ENCODE results near the gene LTBP4. TPM values are rescaled to one million over a fixed set of nuclear protein-coding genes. Genes with fewer than 3 reads are reported as not detected.
"Not testable (repeated sequence)": the region's sequence is repeated elsewhere in the genome, so short reads cannot be mapped to it uniquely, and the experiment has no call there.

LTBP4 gene
- total RNA-seq, 2 experiments from 2014 or later: 42.8 to 75.9 TPM

DNA sequence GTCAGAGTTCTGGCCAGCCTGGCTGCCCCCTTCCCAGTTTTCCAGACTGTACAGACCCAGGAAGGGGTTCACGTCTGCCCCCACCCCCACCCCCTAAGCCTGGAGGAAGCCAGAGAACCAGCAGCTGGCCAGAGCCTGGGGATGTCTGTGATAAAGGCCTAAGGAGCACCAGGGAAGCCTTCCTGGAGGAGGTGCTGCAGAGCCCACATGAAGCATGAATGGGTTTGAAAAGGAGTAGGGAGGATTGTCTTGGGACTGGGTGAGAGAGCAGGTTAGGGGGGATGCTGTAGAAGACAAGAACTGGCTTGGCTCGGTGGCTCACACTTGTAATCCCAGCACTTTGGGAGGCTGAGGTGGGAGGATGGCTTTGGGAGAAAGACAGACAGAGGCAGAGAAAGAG is 18.7 kb upstream of the LTBP4 start:
- H3K4me3 Mint-ChIP-seq: no peak overlapping the region
- no peak for DNase-seq
- no peak for ATAC-seq
- no peaks in the 10 kb centered on the region for H3K9me3 Mint-ChIP-seq (ENCODE audit: low read depth)
- CTCF ChIA-PET: interaction anchor here (1.2 kb wide), 2 partner anchors 8 to 52 kb away, joined by 3 to 4 read pairs; no protein-coding TSS in a partner anchor
- H3K4me1 Mint-ChIP-seq: peaks cover 24% of the 10 kb centered on the region
- no peaks in the 10 kb centered on the region for H3K27me3 Mint-ChIP-seq
- no peak overlapping the region for H3K27ac Mint-ChIP-seq
- H3K36me3 Mint-ChIP-seq: peaks cover 45% of the 10 kb centered on the region

DNA sequence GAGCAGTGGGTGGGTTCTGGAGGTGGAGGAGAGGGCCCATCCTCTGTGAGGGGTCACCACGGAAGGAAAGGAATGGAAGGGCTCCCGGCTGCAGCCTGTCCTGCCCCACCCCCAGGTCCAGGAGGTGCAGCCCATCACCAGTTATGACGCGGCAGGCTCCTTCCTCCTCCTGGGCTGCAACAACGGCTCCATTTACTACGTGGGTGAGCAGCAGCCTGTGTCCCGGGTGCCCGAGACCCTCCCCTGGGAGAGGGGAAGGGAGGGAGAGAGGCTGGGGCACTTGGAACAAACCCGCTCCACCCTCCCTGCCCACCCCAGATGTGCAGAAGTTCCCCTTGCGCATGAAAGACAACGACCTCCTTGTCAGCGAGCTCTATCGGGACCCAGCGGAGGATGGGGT is 17.9 kb upstream of the LTBP4 start:
- ATAC-seq (no peak), DNase-seq (no peak)
- CTCF ChIA-PET: no interaction called here
- Mint-ChIP-seq H3K36me3 (peaks cover 45% of the 10 kb centered on the region), H3K4me1 (peaks cover 16% of the 10 kb centered on the region), H3K4me3 (no peak overlapping the region), H3K9me3 (ENCODE audit: low read depth) (no peaks in the 10 kb centered on the region), H3K27ac (no peak overlapping the region), H3K27me3 (no peaks in the 10 kb centered on the region)

DNA sequence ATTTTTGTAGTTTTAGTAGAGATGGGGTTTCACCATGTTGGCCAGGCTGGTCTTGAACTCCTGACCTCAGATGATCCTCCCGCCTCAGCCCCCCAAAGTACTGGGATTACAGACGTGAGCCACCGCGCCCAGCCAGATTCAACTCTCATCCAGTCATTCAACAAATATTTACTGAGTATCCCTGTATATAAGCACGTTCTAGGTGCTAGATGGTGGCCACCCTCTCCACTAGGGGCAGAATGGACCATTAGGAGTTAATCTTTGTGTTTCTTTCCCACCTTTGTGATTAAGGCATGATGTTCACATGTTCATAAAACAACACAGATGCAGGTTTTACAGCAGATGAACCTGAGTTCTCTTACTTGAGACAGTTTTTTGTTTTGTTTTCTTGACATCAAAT is 17.2 kb upstream of the LTBP4 start:
- CTCF ChIA-PET: interaction anchor here (1.0 kb wide), 1 partner anchor 17 kb away, joined by 3 read pairs; the partner anchor contains the start of gene LTBP4
- Mint-ChIP-seq H3K9me3 (ENCODE audit: low read depth) (no peaks in the 10 kb centered on the region), H3K4me3 (no peak overlapping the region), H3K36me3 (peaks cover 40% of the 10 kb centered on the region), H3K4me1 (peaks cover 11% of the 10 kb centered on the region), H3K27ac (no peak overlapping the region), H3K27me3 (no peaks in the 10 kb centered on the region)
- ATAC-seq (no peak), DNase-seq (no peak)

DNA sequence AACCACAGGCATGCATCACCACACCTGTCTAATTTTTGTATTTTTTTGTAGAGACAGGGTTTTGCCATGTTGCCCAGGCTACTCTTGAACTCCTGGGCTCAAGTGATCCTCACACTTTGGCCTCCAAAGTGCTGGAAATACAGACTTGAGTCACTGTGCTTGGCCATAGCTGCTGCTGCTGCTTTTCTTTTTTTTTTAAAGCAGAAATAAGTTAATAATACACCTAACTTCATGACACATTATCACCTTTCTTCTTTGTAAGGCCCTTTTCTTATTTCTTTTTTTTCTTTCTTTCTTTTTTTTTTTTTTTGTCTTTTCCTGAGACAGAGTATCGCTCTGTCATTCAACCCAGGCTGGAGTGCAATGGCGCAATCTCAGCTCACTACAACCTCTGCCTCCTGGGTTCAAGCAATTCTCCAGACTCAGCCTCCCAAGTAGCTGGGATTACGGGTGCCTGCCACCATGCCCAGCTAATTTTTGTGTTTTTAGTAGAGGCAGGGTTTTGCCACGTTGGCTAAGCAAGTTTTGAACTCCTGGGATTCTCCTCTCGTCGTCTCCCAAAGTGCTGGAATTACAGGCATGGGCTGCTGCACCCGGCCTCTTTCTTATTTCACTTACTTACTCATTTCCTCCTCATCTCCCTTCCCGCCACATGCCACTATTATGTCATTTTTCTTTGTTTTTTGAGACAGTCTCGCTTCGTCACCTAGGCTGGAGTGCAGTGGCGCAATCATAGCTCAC is 15.8 kb upstream of the LTBP4 start:
- Mint-ChIP-seq H3K27ac (peak overlapping the region; percentile 47), H3K4me3 (no peak overlapping the region), H3K36me3 (peaks cover 40% of the 10 kb centered on the region), H3K27me3 (no peaks in the 10 kb centered on the region), H3K9me3 (ENCODE audit: low read depth) (no peaks in the 10 kb centered on the region), H3K4me1 (peaks cover 11% of the 10 kb centered on the region)
- CTCF ChIA-PET: no interaction called here
- DNase-seq: no peak
- no peak for ATAC-seq

DNA sequence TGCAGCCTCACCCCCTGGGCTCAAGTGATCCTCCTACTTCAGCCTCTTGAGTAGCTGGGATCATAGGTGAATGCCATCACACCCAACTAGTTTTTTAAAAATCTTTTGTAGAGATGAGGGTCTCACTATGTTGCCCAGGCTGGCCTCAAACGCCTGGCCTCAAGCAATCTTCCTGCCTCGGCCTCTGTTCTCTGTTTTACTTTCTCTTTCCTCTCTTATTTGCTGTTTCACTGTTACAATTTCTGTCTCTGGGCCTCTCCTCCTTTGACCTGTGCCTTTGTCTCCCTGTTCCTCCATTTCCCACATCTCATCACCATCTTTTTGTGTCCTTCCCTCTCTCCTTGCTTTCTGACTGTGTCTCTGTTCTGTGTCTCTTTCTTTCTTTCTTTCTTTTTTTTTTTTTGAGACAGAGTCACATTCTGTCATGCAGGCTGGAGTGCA is 15.2 kb upstream of the LTBP4 start:
- ATAC-seq: no peak
- H3K36me3 Mint-ChIP-seq: peaks cover 34% of the 10 kb centered on the region
- CTCF ChIA-PET: no interaction called here
- H3K27ac Mint-ChIP-seq: peak overlapping the region; percentile 47
- H3K4me1 Mint-ChIP-seq: peaks cover 11% of the 10 kb centered on the region
- no peaks in the 10 kb centered on the region for H3K9me3 Mint-ChIP-seq (ENCODE audit: low read depth)
- H3K27me3 Mint-ChIP-seq: no peaks in the 10 kb centered on the region
- H3K4me3 Mint-ChIP-seq: no peak overlapping the region
- no peak for DNase-seq

DNA sequence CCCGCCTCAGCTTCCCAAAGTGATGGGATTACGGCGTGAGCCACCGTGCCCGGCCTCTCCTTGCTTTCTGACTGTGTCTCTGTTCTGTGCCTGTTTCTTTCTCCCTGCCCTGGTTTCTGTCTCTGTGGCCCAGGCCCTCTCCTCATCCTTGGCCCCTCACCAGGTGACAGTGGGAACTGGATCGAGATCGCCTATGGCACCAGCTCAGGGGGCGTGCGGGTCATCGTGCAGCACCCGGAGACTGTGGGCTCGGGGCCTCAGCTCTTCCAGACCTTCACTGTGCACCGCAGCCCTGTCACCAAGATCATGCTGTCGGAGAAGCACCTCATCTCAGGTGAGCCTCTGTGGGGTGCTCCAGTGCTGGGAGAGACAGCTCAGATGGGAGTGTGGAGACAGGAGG is 14.6 kb upstream of the LTBP4 start:
- peaks cover 33% of the 10 kb centered on the region for H3K36me3 Mint-ChIP-seq
- H3K4me3 Mint-ChIP-seq: no peak overlapping the region
- no peaks in the 10 kb centered on the region for H3K27me3 Mint-ChIP-seq
- ATAC-seq (no peak), DNase-seq (no peak)
- H3K4me1 Mint-ChIP-seq: peaks cover 11% of the 10 kb centered on the region
- CTCF ChIA-PET: interaction anchor here (1.6 kb wide), 1 partner anchor 16 kb away, joined by 3 read pairs; no protein-coding TSS in a partner anchor
- H3K9me3 Mint-ChIP-seq (ENCODE audit: low read depth): no peaks in the 10 kb centered on the region
- no peak overlapping the region for H3K27ac Mint-ChIP-seq

DNA sequence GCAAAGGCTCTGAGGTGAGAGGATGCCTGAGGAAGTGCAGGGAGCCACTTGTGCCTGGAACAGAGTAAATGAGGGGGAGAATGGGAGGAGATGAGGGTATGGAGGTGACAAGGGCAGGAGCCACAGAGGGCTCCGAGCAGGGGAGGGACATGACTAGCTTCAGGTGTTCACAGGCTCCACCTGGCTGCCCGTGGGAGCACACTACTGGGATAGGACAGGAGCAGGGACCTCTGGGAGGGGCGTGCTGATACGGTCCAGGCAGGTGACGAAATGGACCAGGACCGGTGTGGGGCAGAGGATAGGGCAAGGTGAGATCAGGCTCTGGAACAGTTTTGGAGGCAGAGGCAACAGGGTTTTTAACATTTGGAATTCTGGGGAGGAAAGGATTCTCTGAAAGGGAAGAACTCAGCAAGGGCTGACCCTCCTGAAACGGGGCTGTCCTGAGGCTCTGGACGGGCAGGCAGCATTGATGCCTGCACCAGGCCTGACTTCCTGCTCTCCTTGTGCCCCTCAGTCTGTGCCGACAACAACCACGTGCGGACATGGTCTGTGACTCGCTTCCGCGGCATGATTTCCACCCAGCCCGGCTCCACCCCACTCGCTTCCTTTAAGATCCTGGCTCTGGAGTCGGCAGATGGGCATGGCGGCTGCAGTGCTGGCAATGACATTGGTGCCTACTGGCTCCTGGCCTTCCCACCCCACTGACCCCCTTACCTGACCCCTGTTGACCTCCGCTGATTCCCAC is 12.9 kb upstream of the LTBP4 start:
- peaks cover 11% of the 10 kb centered on the region for H3K4me1 Mint-ChIP-seq
- no peak for DNase-seq
- no peaks in the 10 kb centered on the region for H3K9me3 Mint-ChIP-seq (ENCODE audit: low read depth)
- CTCF ChIA-PET: interaction anchor here (1.4 to 1.6 kb wide), 2 partner anchors 15 to 39 kb away, joined by 3 read pairs; no protein-coding TSS in a partner anchor
- no peak for ATAC-seq
- H3K27ac Mint-ChIP-seq: no peak overlapping the region
- peaks cover 30% of the 10 kb centered on the region for H3K36me3 Mint-ChIP-seq
- H3K4me3 Mint-ChIP-seq: no peak overlapping the region
- H3K27me3 Mint-ChIP-seq: no peaks in the 10 kb centered on the region

DNA sequence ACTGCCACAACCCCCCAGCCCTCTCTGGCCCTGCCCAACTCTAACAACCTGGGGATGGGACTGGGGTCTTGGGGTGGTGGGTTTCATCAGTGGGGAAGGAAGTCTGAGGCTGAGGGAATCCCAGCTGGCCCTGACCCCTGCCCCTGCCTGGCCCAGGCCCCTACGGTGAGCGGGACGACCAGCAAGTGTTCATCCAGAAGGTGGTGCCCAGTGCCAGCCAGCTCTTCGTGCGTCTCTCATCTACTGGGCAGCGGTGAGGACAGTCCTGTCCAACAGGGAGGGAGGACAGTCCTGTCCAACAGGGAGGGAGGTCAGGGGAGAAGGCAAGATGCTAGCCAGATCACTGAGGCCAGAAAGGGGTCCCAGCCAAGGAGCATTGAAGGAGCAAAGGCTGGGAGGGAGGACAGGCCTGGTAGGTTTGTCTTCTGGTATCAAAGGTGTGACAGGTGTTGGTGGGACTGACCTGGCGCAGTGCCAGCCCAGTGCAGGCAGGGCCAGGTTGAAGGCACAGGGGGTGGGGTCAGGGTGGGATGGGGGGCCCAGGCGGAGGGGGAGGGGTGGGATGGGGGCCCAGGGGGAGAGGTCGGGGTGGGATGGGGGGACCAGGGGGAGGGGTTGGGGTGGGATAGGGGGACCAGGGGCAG is 12.1 kb upstream of the LTBP4 start:
- ATAC-seq (no peak), DNase-seq (no peak)
- H3K36me3 Mint-ChIP-seq: peaks cover 26% of the 10 kb centered on the region
- H3K9me3 Mint-ChIP-seq (ENCODE audit: low read depth): no peaks in the 10 kb centered on the region
- H3K27me3 Mint-ChIP-seq: no peaks in the 10 kb centered on the region
- H3K27ac Mint-ChIP-seq: no peak overlapping the region
- peaks cover 12% of the 10 kb centered on the region for H3K4me1 Mint-ChIP-seq
- CTCF ChIA-PET: interaction anchor here (1.1 kb wide), 1 partner anchor 46 kb away, joined by 3 read pairs; no protein-coding TSS in a partner anchor
- H3K4me3 Mint-ChIP-seq: no peak overlapping the region

DNA sequence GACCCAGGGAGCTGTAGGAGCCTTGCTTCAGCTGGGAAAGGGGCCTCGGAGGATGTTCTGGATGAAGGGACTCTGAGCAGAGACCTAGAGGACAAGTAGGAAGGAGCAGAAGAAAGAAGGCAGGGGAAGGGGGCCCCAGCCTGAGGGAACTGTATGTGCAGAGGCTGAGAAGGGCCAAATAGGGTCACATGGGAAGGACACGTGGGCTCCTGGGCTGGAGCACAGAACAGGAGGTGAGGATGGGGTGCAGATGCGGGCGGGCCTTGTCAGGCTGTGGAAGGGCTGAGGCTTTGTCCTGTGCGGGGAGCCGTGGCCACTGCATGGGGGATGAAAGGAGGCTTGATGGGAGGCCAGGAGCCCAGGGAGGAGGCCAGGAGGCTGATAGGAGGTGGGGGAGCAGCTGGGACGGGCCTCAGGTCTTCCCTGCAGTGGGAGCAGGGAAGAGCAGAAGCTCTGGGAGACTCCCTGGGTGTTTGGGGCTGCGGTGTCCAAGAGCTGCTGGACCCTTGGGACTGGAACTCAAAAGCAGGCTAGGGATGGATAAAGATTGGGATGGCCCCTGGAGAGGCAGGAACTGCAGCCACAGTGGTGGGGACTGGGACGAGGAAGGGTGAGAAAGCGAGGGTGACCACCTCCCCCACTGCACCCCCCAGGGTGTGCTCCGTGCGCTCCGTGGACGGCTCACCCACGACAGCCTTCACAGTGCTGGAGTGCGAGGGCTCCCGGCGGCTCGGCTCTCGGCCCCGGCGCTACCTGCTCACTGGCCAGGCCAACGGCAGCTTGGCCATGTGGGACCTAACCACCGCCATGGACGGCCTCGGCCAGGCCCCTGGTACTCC is 11.4 kb upstream of the LTBP4 start:
- no peak overlapping the region for H3K4me3 Mint-ChIP-seq
- H3K27ac Mint-ChIP-seq: no peak overlapping the region
- ATAC-seq (no peak), DNase-seq (no peak)
- H3K9me3 Mint-ChIP-seq (ENCODE audit: low read depth): no peaks in the 10 kb centered on the region
- H3K27me3 Mint-ChIP-seq: no peaks in the 10 kb centered on the region
- H3K4me1 Mint-ChIP-seq: peaks cover 20% of the 10 kb centered on the region
- H3K36me3 Mint-ChIP-seq: peaks cover 20% of the 10 kb centered on the region
- CTCF ChIA-PET: interaction anchor here (1.1 kb wide), 1 partner anchor 45 kb away, joined by 3 read pairs; no protein-coding TSS in a partner anchor

DNA sequence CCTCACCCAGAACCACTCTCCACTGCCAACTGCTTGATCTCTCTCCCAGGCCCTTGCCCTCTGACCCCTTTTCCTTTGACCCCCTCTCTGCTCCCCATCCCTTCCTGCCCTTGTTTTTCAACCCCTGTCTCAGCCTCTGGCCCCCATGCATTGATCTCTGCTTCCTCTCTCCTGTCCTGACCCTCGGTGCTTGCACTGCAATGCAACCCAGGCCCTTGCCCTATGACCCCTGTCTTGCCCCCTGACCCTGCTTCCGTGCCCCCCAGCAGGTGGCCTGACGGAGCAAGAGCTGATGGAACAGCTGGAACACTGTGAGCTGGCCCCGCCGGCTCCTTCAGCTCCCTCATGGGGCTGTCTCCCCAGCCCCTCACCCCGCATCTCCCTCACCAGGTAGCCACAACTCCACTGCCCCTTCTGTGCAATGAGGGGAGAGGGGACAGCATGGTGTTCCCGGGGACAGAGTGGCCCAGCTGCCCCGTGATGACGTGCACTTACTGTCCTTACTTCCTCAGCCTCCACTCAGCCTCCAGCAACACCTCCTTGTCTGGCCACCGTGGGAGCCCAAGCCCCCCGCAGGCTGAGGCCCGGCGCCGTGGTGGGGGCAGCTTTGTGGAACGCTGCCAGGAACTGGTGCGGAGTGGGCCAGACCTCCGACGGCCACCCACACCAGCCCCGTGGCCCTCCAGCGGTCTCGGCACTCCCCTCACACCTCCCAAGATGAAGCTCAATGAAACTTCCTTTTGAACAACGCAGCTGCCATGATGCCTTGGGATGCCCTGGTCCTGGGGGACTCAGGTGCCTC is 10.5 kb upstream of the LTBP4 start:
- CTCF ChIA-PET: interaction anchor here (1.1 to 2.0 kb wide), 3 partner anchors 8 to 44 kb away, joined by 3 to 6 read pairs (median 3); no protein-coding TSS in a partner anchor
- Mint-ChIP-seq H3K4me1 (peaks cover 24% of the 10 kb centered on the region), H3K9me3 (ENCODE audit: low read depth) (no peaks in the 10 kb centered on the region), H3K36me3 (peaks cover 19% of the 10 kb centered on the region), H3K27ac (no peak overlapping the region), H3K27me3 (no peaks in the 10 kb centered on the region), H3K4me3 (no peak overlapping the region)
- no peak for ATAC-seq
- DNase-seq: no peak

DNA sequence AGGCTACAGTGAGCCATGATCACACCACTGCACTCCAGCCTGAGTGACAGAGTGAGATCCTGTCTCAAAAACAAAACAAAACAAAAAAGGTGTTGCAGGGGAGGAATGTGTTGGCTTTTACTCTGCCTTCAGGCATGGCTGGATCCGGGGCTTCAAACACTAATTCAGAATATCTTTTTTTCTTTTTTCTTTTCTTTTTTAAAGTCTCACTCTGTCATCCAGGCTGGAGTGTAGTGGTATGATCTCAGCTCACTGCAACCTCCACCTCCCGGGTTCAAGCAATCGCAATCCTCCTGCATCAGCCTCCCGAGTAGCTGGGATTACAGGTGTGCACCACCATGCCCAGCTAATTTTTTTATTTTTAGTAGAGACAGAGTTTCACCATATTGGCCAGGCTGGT is 9.4 kb upstream of the LTBP4 start:
- not testable (repeated sequence) for H3K27me3 Mint-ChIP-seq; ATAC-seq; H3K9me3 Mint-ChIP-seq (ENCODE audit: low read depth); DNase-seq; H3K4me3 Mint-ChIP-seq
- H3K4me1 Mint-ChIP-seq: peaks cover 16% of the 10 kb centered on the region
- H3K36me3 Mint-ChIP-seq: peaks cover 10% of the 10 kb centered on the region
- CTCF ChIA-PET: interaction anchor here (0.9 to 2.0 kb wide), 2 partner anchors 8 to 167 kb away, joined by 3 to 6 read pairs; no protein-coding TSS in a partner anchor
- peak overlapping the region; percentile 50 for H3K27ac Mint-ChIP-seq

DNA sequence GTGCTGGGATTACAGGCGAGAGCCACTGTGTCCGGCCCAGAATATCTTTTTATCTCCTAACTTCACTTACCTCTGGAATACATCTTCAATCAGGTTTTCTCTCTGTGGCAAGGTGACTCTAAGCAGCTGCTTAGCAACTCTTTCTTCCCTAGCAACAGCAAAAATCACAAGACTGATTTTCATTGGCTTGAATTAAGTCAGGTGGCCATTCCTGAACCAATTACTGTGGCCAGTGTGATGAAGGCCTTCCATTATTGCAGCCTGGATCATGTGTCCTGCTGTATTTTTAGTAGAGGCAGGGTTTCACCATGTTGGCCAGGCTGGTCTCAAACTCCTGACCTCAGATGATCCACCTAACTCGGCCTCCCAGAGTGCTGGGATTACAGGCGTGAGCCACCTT is 9.0 kb upstream of the LTBP4 start:
- CTCF ChIA-PET: interaction anchor here (0.9 to 3.7 kb wide), 3 partner anchors 8 to 168 kb away, joined by 3 to 17 read pairs (median 6); no protein-coding TSS in a partner anchor
- Mint-ChIP-seq H3K9me3 (ENCODE audit: low read depth) (no peaks in the 10 kb centered on the region), H3K27ac (no peak overlapping the region), H3K4me1 (peaks cover 14% of the 10 kb centered on the region), H3K4me3 (no peak overlapping the region), H3K27me3 (peaks cover 11% of the 10 kb centered on the region), H3K36me3 (peaks cover 6% of the 10 kb centered on the region)
- peak; percentile 73 for ATAC-seq
- no peak for DNase-seq

Data from activated CD8-positive, alpha-beta memory T cell treated with anti-CD3 and anti-CD28 coated beads, Interleukin-2, amount 10 ng/mL, durations not matched to agents 7 days and 5 days (primary cell).